Keratinocyte (primary cell): ENCODE results near the gene OR2AE1.

Experiments used
- CTCF ChIP-seq, 3 experiments: IDR thresholded peaks in 1 of 3; conservative IDR thresholded peaks in 1 of 3; optimal IDR thresholded peaks in 1 of 3; 2 replicates in 2 of 3; 3 replicates in 1 of 3; pipeline versions ENCODE3 to v1.5.1; 2011; ENCODE audit warnings: low read length in 3 of 3, mild to moderate bottlenecking in 3 of 3, moderate library complexity in 2 of 3, control low read depth in 1 of 3, inconsistent platforms in 1 of 3; ENCODE audit not compliant: insufficient read depth in 2 of 3; ENCODE audit errors: extremely low read depth in 1 of 3
- EZH2 ChIP-seq: IDR thresholded peaks from one replicate; pipeline ENCODE4 v1.6.1; 2012; ENCODE audit warnings: inconsistent platforms, mild to moderate bottlenecking, low read length, moderate library complexity

GRCh38 chr7:99898023-99898357 lies 21.2 kb upstream of the OR2AE1 start:
- no peak for TF ChIP-seq CTCF (optimal IDR thresholded peaks at IDR 0.05 in 1 of 3, IDR thresholded peaks at IDR 0.05 in 1 of 3, conservative IDR thresholded peaks at IDR 0.05 in 1 of 3; ENCODE audit: extremely low read depth in 1 of 3, insufficient read depth in 2 of 3, low read length in 3 of 3)
- TF ChIP-seq EZH2, result no peak
